ENCODE results near the gene OSR1. TPM values are rescaled to one million over a fixed set of nuclear protein-coding genes. Genes with fewer than 3 reads are reported as not detected.
"Not testable (repeated sequence)": the region's sequence is repeated elsewhere in the genome, so short reads cannot be mapped to it uniquely, and the experiment has no call there.

The OSR1 gene
- total RNA-seq = 0.04 TPM in 1 of 2 replicates, not detected in the other

- Histone ChIP-seq H3K36me3 (ENCODE audit: control insufficient read depth, insufficient read depth, low read length) (no peaks in the 10 kb centered on the region), H3K27me3 (ENCODE audit: control insufficient read depth, insufficient read depth, low read length) (peaks cover 68% of the 10 kb centered on the region), H3K4me3 (ENCODE audit: low read depth, low read length) (peak within 1 kb of the TSS; percentile 43)
- no peak for DNase-seq (ENCODE audit: low read depth)
- TF ChIP-seq CTCF (IDR thresholded peaks at IDR 0.05; ENCODE audit: insufficient read depth, low read length, poor library complexity, severe bottlenecking) = no peak
Measured at GRCh38 chr2:19358242-19359020, at the start of gene OSR1. Gene OSR1 (minus strand): TSS chr2:19358623. CDS start chr2:19353805, 4,818 bp downstream.

GRCh38 chr2:19403785-19404184 lies 45.4 kb upstream of the OSR1 start:
- no peak overlapping the region for H3K4me3 ChIP-seq (ENCODE audit: low read depth, low read length)
- TF ChIP-seq CTCF (IDR thresholded peaks at IDR 0.05; ENCODE audit: insufficient read depth, low read length, poor library complexity, severe bottlenecking) = no peak
- no peaks in the 10 kb centered on the region for H3K27me3 ChIP-seq (ENCODE audit: control insufficient read depth, insufficient read depth, low read length)
- H3K36me3 ChIP-seq (ENCODE audit: control insufficient read depth, insufficient read depth, low read length) = no peaks in the 10 kb centered on the region
- no peak for DNase-seq (ENCODE audit: low read depth)

- H3K36me3 ChIP-seq (ENCODE audit: control insufficient read depth, insufficient read depth, low read length) = no peaks in the 10 kb centered on the region
- H3K4me3 ChIP-seq (ENCODE audit: low read depth, low read length) = no peak overlapping the region
- H3K27me3 ChIP-seq (ENCODE audit: control insufficient read depth, insufficient read depth, low read length) = no peaks in the 10 kb centered on the region
- no peak for TF ChIP-seq CTCF (IDR thresholded peaks at IDR 0.05; ENCODE audit: insufficient read depth, low read length, poor library complexity, severe bottlenecking)
- no peak for DNase-seq (ENCODE audit: low read depth)
Measured at GRCh38 chr2:19392191-19392590, 33.8 kb upstream of the OSR1 start.

- not testable (repeated sequence) for DNase-seq (ENCODE audit: low read depth); H3K4me3 ChIP-seq (ENCODE audit: low read depth, low read length); H3K27me3 ChIP-seq (ENCODE audit: control insufficient read depth, insufficient read depth, low read length); H3K36me3 ChIP-seq (ENCODE audit: control insufficient read depth, insufficient read depth, low read length)
Measured at GRCh38 chr2:19389469-19389868, 31.0 kb upstream of the OSR1 start.

- Histone ChIP-seq H3K4me3 (ENCODE audit: low read depth, low read length) (no peak overlapping the region), H3K36me3 (ENCODE audit: control insufficient read depth, insufficient read depth, low read length) (no peaks in the 10 kb centered on the region), H3K27me3 (ENCODE audit: control insufficient read depth, insufficient read depth, low read length) (no peaks in the 10 kb centered on the region)
- DNase-seq (ENCODE audit: low read depth) = no peak
- no peak for TF ChIP-seq CTCF (IDR thresholded peaks at IDR 0.05; ENCODE audit: insufficient read depth, low read length, poor library complexity, severe bottlenecking)
Measured at GRCh38 chr2:19380532-19380931, 22.1 kb upstream of the OSR1 start.

GRCh38 chr2:19378939-19379338 lies 20.5 kb upstream of the OSR1 start:
- no peak for TF ChIP-seq CTCF (IDR thresholded peaks at IDR 0.05; ENCODE audit: insufficient read depth, low read length, poor library complexity, severe bottlenecking)
- no peak for DNase-seq (ENCODE audit: low read depth)
- no peak overlapping the region for H3K4me3 ChIP-seq (ENCODE audit: low read depth, low read length)

More at GRCh38 chr2:19378939-19379338, 20.5 kb upstream of the OSR1 start:
- Histone ChIP-seq H3K27me3 (ENCODE audit: control insufficient read depth, insufficient read depth, low read length) (no peaks in the 10 kb centered on the region), H3K36me3 (ENCODE audit: control insufficient read depth, insufficient read depth, low read length) (no peaks in the 10 kb centered on the region)
